ENCODE measurements around the gene FUT8. TPM values are rescaled to one million over a fixed set of nuclear protein-coding genes. Genes with fewer than 3 reads are reported as not detected.

The FUT8 gene
- total RNA-seq, 1 donor = 124 TPM

DNA sequence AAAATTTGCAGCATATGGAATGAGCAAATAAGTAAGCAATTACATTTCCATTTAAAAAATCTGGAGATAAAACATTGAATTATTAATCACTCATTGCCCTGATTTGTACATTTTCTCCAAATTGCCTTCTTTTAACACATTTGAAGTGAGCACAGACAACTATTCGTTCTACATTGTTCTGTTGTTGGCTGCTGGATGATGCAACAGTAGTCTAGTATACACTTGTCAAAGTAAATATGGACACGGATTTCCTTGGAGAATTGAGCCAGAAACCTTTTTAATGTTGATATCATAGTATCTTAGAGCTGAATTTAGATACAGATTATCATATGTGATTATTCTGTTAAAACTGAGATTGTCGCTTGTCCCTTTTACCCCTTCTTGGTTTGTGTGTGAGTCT, 188.2 kb downstream of the FUT8 start:
- no peaks in the 10 kb centered on the region for H3K9me3 ChIP-seq (ENCODE audit: low read depth, low read length)
- H3K4me3 ChIP-seq (ENCODE audit: insufficient read depth, low read length) = no peak overlapping the region
- H2AFZ ChIP-seq (ENCODE audit: low read length) = no peak overlapping the region
- no peak for DNase-seq (ENCODE audit: insufficient read length, low spot score, missing footprints)
- no peak overlapping the region for H3K27ac ChIP-seq (ENCODE audit: low read depth, low read length)
- no peaks in the 10 kb centered on the region for H3K4me1 ChIP-seq (ENCODE audit: insufficient read depth, low read length)
- no peaks in the 10 kb centered on the region for H3K36me3 ChIP-seq (ENCODE audit: insufficient read depth, low read length)
- no peaks in the 10 kb centered on the region for H4K20me1 ChIP-seq (ENCODE audit: insufficient read depth, low read length)
- H3K4me2 ChIP-seq (ENCODE audit: insufficient read depth, low read length) = no peak overlapping the region
- TF ChIP-seq, protein P1, sequence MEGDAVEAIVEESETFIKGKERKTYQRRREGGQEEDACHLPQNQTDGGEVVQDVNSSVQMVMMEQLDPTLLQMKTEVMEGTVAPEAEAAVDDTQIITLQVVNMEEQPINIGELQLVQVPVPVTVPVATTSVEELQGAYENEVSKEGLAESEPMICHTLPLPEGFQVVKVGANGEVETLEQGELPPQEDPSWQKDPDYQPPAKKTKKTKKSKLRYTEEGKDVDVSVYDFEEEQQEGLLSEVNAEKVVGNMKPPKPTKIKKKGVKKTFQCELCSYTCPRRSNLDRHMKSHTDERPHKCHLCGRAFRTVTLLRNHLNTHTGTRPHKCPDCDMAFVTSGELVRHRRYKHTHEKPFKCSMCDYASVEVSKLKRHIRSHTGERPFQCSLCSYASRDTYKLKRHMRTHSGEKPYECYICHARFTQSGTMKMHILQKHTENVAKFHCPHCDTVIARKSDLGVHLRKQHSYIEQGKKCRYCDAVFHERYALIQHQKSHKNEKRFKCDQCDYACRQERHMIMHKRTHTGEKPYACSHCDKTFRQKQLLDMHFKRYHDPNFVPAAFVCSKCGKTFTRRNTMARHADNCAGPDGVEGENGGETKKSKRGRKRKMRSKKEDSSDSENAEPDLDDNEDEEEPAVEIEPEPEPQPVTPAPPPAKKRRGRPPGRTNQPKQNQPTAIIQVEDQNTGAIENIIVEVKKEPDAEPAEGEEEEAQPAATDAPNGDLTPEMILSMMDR (IDR thresholded peaks at IDR 0.05; ENCODE audit: extremely low read depth, low read depth, low read length) = no peak
- no peaks in the 10 kb centered on the region for H3K27me3 ChIP-seq (ENCODE audit: insufficient read depth, low read length)
- peaks cover 8% of the 10 kb centered on the region for H3K79me2 ChIP-seq (ENCODE audit: insufficient read depth, low read length)

DNA sequence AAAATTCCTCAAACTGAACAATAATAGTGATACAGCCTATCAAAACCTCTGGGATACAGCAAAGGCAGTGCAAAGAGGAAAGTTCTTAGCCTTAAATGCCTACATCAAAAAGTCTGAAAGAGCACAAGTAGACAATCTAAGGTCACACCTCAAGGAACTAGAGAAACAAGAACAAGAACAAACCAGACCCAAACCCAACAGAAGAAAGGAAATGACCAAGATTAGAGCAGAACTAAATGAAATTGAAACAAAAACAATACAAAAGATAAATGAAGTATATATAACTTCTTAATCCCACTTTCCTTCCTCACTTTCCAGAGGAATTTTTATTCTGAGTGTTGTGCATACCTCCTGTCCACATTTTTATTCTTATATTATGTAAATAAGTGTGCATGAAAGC, 192.0 kb downstream of the FUT8 start:
- no peaks in the 10 kb centered on the region for H4K20me1 ChIP-seq (ENCODE audit: insufficient read depth, low read length)
- H3K79me2 ChIP-seq (ENCODE audit: insufficient read depth, low read length) = peaks cover 8% of the 10 kb centered on the region
- no peaks in the 10 kb centered on the region for H3K36me3 ChIP-seq (ENCODE audit: insufficient read depth, low read length)
- no peaks in the 10 kb centered on the region for H3K4me1 ChIP-seq (ENCODE audit: insufficient read depth, low read length)
- no peak for DNase-seq (ENCODE audit: insufficient read length, low spot score, missing footprints)
- no peak overlapping the region for H2AFZ ChIP-seq (ENCODE audit: low read length)
- no peak overlapping the region for H3K27ac ChIP-seq (ENCODE audit: low read depth, low read length)
- no peak overlapping the region for H3K4me3 ChIP-seq (ENCODE audit: insufficient read depth, low read length)
- no peaks in the 10 kb centered on the region for H3K27me3 ChIP-seq (ENCODE audit: insufficient read depth, low read length)
- no peaks in the 10 kb centered on the region for H3K9me3 ChIP-seq (ENCODE audit: low read depth, low read length)
- TF ChIP-seq, protein P1 (IDR thresholded peaks at IDR 0.05; ENCODE audit: extremely low read depth, low read depth, low read length) = no peak
- H3K4me2 ChIP-seq (ENCODE audit: insufficient read depth, low read length) = no peak overlapping the region

DNA sequence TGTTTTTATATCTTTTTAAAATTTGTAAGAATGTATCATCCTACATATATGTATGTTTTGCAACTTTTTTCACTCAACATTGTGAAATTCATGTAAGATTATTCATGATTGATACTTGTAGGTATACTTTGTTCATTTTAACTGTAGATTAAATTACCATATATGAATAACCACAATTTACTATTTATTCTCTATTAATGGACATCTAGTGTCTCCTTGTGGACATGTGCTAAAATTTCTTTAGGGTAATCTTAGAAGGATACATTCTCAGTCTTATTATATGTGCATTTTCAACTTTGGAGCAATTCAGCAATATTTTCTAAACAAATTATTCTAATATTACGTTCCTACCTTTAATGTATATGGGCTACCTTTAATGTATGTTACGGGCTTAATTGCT, 192.4 kb downstream of the FUT8 start:
- Histone ChIP-seq H3K9me3 (ENCODE audit: low read depth, low read length) (no peaks in the 10 kb centered on the region), H3K27me3 (ENCODE audit: insufficient read depth, low read length) (no peaks in the 10 kb centered on the region), H2AFZ (ENCODE audit: low read length) (no peak overlapping the region), H3K4me1 (ENCODE audit: insufficient read depth, low read length) (no peaks in the 10 kb centered on the region), H3K79me2 (ENCODE audit: insufficient read depth, low read length) (peaks cover 8% of the 10 kb centered on the region), H4K20me1 (ENCODE audit: insufficient read depth, low read length) (no peaks in the 10 kb centered on the region), H3K27ac (ENCODE audit: low read depth, low read length) (no peak overlapping the region), H3K4me3 (ENCODE audit: insufficient read depth, low read length) (no peak overlapping the region), H3K36me3 (ENCODE audit: insufficient read depth, low read length) (no peaks in the 10 kb centered on the region), H3K4me2 (ENCODE audit: insufficient read depth, low read length) (no peak overlapping the region)
- DNase-seq (ENCODE audit: insufficient read length, low spot score, missing footprints) = no peak
- TF ChIP-seq, protein P1 (IDR thresholded peaks at IDR 0.05; ENCODE audit: extremely low read depth, low read depth, low read length) = peak; percentile 36

DNA sequence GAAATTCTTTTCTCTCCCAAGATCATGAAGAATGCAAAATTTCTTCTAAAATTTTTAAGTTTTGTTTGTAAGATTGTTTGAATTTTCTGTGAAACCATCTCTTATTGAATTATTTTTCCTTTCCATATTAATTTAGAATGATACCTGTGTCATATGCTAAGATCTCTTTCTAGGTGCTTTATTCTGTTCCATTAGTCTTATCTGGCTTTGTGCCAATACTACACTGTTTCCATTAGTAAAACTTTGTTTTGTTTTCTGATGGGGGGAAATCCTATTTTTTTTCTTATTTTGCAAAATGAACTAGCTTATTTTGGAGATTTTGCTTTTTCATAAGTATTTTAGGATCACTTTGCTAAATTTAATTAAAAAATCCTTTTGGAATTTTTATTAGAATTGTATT, 193.9 kb downstream of the FUT8 start:
- no peak overlapping the region for H3K4me2 ChIP-seq (ENCODE audit: insufficient read depth, low read length)
- no peaks in the 10 kb centered on the region for H3K4me1 ChIP-seq (ENCODE audit: insufficient read depth, low read length)
- H3K36me3 ChIP-seq (ENCODE audit: insufficient read depth, low read length) = no peaks in the 10 kb centered on the region
- TF ChIP-seq, protein P1 (IDR thresholded peaks at IDR 0.05; ENCODE audit: extremely low read depth, low read depth, low read length) = no peak
- no peaks in the 10 kb centered on the region for H4K20me1 ChIP-seq (ENCODE audit: insufficient read depth, low read length)
- H3K9me3 ChIP-seq (ENCODE audit: low read depth, low read length) = no peaks in the 10 kb centered on the region
- no peak overlapping the region for H3K27ac ChIP-seq (ENCODE audit: low read depth, low read length)
- H3K27me3 ChIP-seq (ENCODE audit: insufficient read depth, low read length) = no peaks in the 10 kb centered on the region
- H2AFZ ChIP-seq (ENCODE audit: low read length) = no peak overlapping the region
- DNase-seq (ENCODE audit: insufficient read length, low spot score, missing footprints) = no peak
- H3K4me3 ChIP-seq (ENCODE audit: insufficient read depth, low read length) = no peak overlapping the region
- H3K79me2 ChIP-seq (ENCODE audit: insufficient read depth, low read length) = peaks cover 6% of the 10 kb centered on the region
